ENCODE data around the gene TTC29. TPM values are rescaled to one million over a fixed set of nuclear protein-coding genes. Genes with fewer than 3 reads are reported as not detected.
A peak's percentile ranks its signal among the peaks of the same experiment; 100 is the strongest.
"Not testable (repeated sequence)": the region's sequence is repeated elsewhere in the genome, so short reads cannot be mapped to it uniquely, and the experiment has no call there.

Gene TTC29
- total RNA-seq, 1 experiment from 2014 or later, result not detected

DNA sequence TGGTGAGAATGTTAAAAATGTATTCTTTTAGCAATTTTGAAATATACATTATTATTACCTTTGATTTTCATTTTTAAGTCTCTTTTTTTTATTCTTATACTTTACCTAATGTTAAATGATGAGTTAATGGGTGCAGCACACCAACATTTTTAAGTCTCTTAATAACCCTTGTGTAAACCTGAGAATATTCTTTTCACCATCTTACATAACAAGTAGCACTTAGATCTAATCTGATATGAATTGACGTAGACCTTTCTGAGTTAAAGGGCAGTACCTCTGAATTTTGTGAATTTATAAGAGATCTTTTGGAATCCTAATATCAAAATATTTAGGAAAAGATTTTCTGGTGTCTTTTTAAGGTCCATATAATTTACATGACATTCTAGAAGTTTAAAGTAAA, 110.6 kb downstream of the TTC29 start:
- no peaks in the 10 kb centered on the region for H3K27me3 ChIP-seq (ENCODE audit: control insufficient read depth, insufficient read depth, low read length)
- no peak overlapping the region for H3K4me3 ChIP-seq (ENCODE audit: insufficient read depth, low read depth, low read length)
- DNase-seq, result no peak
- no peaks in the 10 kb centered on the region for H3K36me3 ChIP-seq (replicated peaks; ENCODE audit: control insufficient read depth, insufficient read depth, low read length)

- no peak for DNase-seq
- Histone ChIP-seq H3K27me3 (ENCODE audit: control insufficient read depth, insufficient read depth, low read length) (no peaks in the 10 kb centered on the region), H3K4me3 (ENCODE audit: insufficient read depth, low read depth, low read length) (no peak overlapping the region), H3K36me3 (replicated peaks; ENCODE audit: control insufficient read depth, insufficient read depth, low read length) (no peaks in the 10 kb centered on the region)
Observed at GRCh38 chr4:146834263-146835034, 111.2 kb downstream of the TTC29 start.

- DNase-seq, result no peak
- Histone ChIP-seq H3K36me3 (replicated peaks; ENCODE audit: control insufficient read depth, insufficient read depth, low read length) (no peaks in the 10 kb centered on the region), H3K27me3 (ENCODE audit: control insufficient read depth, insufficient read depth, low read length) (no peaks in the 10 kb centered on the region), H3K4me3 (ENCODE audit: insufficient read depth, low read depth, low read length) (no peak overlapping the region)
Observed at GRCh38 chr4:146833530-146833929, 112.1 kb downstream of the TTC29 start.

- not testable (repeated sequence) for H3K27me3 ChIP-seq (ENCODE audit: control insufficient read depth, insufficient read depth, low read length); DNase-seq; H3K4me3 ChIP-seq (ENCODE audit: insufficient read depth, low read depth, low read length); H3K36me3 ChIP-seq (replicated peaks; ENCODE audit: control insufficient read depth, insufficient read depth, low read length)
Observed at GRCh38 chr4:146822980-146823379, 122.7 kb downstream of the TTC29 start.

DNA sequence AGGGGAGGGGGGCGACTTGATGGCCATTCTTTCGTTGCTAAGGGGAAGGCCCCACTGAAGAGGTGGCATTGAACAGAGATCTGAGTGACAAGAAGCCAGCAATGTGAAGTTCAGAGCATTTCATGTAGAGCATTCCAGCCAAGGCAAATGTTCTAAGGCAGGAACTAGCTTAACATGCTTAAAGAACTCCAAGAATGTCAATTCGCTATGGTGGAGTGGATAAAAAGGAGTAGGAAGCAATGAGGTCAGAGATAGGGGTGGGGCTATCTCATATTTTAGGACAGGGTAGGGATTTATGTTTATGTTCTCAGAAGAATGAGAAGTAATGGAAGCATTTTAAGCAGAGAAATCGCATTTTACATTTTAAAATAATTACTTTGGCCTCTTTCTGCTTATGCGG, 130.9 kb downstream of the TTC29 start:
- no peaks in the 10 kb centered on the region for H3K36me3 ChIP-seq (replicated peaks; ENCODE audit: control insufficient read depth, insufficient read depth, low read length)
- H3K27me3 ChIP-seq (ENCODE audit: control insufficient read depth, insufficient read depth, low read length), result no peaks in the 10 kb centered on the region
- no peak overlapping the region for H3K4me3 ChIP-seq (ENCODE audit: insufficient read depth, low read depth, low read length)
- DNase-seq, result peak; percentile 0

GRCh38 chr4:146795711-146796110, 150.0 kb downstream of the TTC29 start:
- no peak for DNase-seq
- Histone ChIP-seq H3K4me3 (ENCODE audit: insufficient read depth, low read depth, low read length) (no peak overlapping the region), H3K36me3 (replicated peaks; ENCODE audit: control insufficient read depth, insufficient read depth, low read length) (no peaks in the 10 kb centered on the region), H3K27me3 (ENCODE audit: control insufficient read depth, insufficient read depth, low read length) (no peaks in the 10 kb centered on the region)

DNA sequence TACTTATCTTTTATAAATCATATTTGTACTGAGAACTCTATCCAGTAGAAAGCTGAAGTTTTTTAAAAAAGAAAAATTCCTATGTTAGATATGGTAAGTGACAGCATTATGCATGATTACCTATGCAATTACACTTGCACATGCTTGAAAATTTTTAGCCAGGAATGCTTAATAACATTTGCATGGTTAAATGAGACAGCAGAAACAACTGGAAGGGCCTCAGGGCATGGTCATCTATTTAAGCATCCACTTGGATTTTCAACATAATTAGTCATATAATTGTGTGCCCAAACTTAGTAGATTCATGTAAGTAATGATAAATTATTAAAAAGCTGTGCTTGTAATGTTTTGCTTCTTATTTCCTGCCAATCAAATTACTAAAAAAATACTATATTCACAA, 151.9 kb downstream of the TTC29 start:
- Histone ChIP-seq H3K4me3 (ENCODE audit: insufficient read depth, low read depth, low read length) (no peak overlapping the region), H3K27me3 (ENCODE audit: control insufficient read depth, insufficient read depth, low read length) (no peaks in the 10 kb centered on the region), H3K36me3 (replicated peaks; ENCODE audit: control insufficient read depth, insufficient read depth, low read length) (no peaks in the 10 kb centered on the region)
- DNase-seq, result no peak

DNA sequence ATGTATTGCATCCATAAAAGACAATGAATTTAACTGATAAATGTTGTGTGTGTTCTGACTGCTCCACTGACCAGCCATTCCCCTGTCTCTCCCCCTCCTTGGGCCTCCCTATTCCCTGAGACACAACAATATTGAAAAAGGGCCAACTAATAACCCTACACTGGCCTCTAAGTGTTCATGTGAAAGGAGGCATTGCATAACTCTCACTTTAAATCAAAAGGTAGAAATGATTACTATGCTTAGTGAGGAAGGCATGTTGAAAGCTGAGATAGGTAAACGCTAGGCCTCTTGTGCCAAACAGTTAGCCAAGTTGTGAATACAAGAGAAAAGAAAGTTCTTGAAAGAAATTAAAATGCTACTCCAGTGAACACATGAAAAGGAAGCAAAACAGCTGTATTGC, 154.2 kb downstream of the TTC29 start:
- no peak for DNase-seq
- Histone ChIP-seq H3K4me3 (ENCODE audit: insufficient read depth, low read depth, low read length) (no peak overlapping the region), H3K36me3 (replicated peaks; ENCODE audit: control insufficient read depth, insufficient read depth, low read length) (no peaks in the 10 kb centered on the region), H3K27me3 (ENCODE audit: control insufficient read depth, insufficient read depth, low read length) (no peaks in the 10 kb centered on the region)

GRCh38 chr4:146790515-146790914, 155.1 kb downstream of the TTC29 start:
- Histone ChIP-seq H3K27me3 (ENCODE audit: control insufficient read depth, insufficient read depth, low read length) (no peaks in the 10 kb centered on the region), H3K4me3 (ENCODE audit: insufficient read depth, low read depth, low read length) (no peak overlapping the region), H3K36me3 (replicated peaks; ENCODE audit: control insufficient read depth, insufficient read depth, low read length) (no peaks in the 10 kb centered on the region)
- DNase-seq, result no peak

DNA sequence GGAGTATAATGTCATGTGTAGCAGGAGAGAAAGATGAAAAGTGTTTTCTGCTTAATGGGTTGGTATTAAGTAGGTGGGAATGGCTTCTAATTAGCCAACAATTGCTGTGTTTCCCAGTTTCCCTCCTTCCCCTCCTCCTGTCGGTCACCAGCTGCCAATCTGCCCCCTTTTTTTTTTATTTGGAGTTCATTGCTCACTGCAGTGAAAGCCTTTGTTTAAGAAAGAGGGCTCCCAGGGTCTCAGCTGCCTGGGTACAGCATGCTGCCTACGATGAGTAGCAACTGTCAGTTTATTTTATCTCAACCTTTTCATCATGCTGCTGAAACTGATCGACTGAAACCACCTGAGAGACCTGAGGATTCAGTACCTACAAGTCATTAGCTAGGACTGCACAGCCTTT, 157.9 kb downstream of the TTC29 start:
- no peak overlapping the region for H3K4me3 ChIP-seq (ENCODE audit: insufficient read depth, low read depth, low read length)
- H3K27me3 ChIP-seq (ENCODE audit: control insufficient read depth, insufficient read depth, low read length), result no peaks in the 10 kb centered on the region
- H3K36me3 ChIP-seq (replicated peaks; ENCODE audit: control insufficient read depth, insufficient read depth, low read length), result no peaks in the 10 kb centered on the region
- peak; percentile 2 for DNase-seq

GRCh38 chr4:146776691-146777090, 169.0 kb downstream of the TTC29 start:
- H3K4me3 ChIP-seq (ENCODE audit: insufficient read depth, low read depth, low read length), result no peak overlapping the region
- DNase-seq, result no peak
- H3K36me3 ChIP-seq (replicated peaks; ENCODE audit: control insufficient read depth, insufficient read depth, low read length), result no peaks in the 10 kb centered on the region
- H3K27me3 ChIP-seq (ENCODE audit: control insufficient read depth, insufficient read depth, low read length), result no peaks in the 10 kb centered on the region

GRCh38 chr4:146763560-146763959, 182.1 kb downstream of the TTC29 start:
- no peak for DNase-seq
- Histone ChIP-seq H3K27me3 (ENCODE audit: control insufficient read depth, insufficient read depth, low read length) (no peaks in the 10 kb centered on the region), H3K36me3 (replicated peaks; ENCODE audit: control insufficient read depth, insufficient read depth, low read length) (no peaks in the 10 kb centered on the region), H3K4me3 (ENCODE audit: insufficient read depth, low read depth, low read length) (no peak overlapping the region)

GRCh38 chr4:146762016-146762415, 183.6 kb downstream of the TTC29 start:
- no peak for DNase-seq
- H3K27me3 ChIP-seq (ENCODE audit: control insufficient read depth, insufficient read depth, low read length), result no peaks in the 10 kb centered on the region
- no peaks in the 10 kb centered on the region for H3K36me3 ChIP-seq (replicated peaks; ENCODE audit: control insufficient read depth, insufficient read depth, low read length)
- no peak overlapping the region for H3K4me3 ChIP-seq (ENCODE audit: insufficient read depth, low read depth, low read length)

GRCh38 chr4:146742416-146742815, 203.2 kb downstream of the TTC29 start:
- no peak for DNase-seq
- Histone ChIP-seq H3K27me3 (ENCODE audit: control insufficient read depth, insufficient read depth, low read length) (no peaks in the 10 kb centered on the region), H3K36me3 (replicated peaks; ENCODE audit: control insufficient read depth, insufficient read depth, low read length) (no peaks in the 10 kb centered on the region), H3K4me3 (ENCODE audit: insufficient read depth, low read depth, low read length) (no peak overlapping the region)

DNA sequence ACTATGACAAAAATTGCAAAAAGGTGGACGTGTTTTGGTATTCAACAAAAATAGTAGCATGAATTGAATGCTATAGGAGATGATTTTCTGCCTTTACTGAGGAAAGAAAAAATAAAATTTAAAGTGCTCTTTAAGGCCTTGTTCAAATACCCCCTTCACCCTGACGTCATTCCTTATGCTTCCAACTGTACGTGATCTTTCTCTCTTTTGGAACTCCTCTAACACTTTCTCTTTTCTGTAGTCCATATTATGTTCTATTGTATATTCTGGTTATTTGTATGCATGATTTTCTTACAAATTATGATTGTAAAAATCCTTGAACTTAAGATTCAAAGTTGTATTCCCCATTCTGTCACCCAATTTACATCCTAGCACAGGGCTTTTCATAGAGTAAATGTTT, 206.5 kb downstream of the TTC29 start:
- no peak for DNase-seq
- Histone ChIP-seq H3K36me3 (replicated peaks; ENCODE audit: control insufficient read depth, insufficient read depth, low read length) (no peaks in the 10 kb centered on the region), H3K4me3 (ENCODE audit: insufficient read depth, low read depth, low read length) (no peak overlapping the region), H3K27me3 (ENCODE audit: control insufficient read depth, insufficient read depth, low read length) (no peaks in the 10 kb centered on the region)

DNA sequence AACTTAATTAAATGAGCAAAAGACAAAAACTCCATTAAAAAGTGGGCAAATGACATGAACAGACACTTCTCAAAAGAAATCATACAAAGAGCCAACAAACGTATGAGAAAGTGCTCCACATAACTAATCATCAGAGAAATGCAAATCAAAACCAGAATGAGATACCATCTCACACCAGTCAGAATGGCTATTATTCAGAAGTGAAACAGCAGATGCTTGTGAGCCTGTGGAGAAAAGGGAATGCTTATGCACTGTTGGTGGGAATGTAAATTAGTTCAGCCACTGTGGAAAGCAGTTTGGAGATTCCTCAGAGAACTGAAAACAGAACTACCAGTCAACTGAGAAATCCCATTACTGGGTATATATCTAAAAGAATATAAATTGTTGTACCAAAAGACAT, 222.1 kb downstream of the TTC29 start:
- not testable (repeated sequence) for H3K27me3 ChIP-seq (ENCODE audit: control insufficient read depth, insufficient read depth, low read length); H3K4me3 ChIP-seq (ENCODE audit: insufficient read depth, low read depth, low read length); DNase-seq; H3K36me3 ChIP-seq (replicated peaks; ENCODE audit: control insufficient read depth, insufficient read depth, low read length)
